DOHH2 (cell line): ENCODE results near the gene DCANP1.
A peak's percentile ranks its signal among the peaks of the same experiment; 100 is the strongest.

Experiments
- H3F3A ChIP-seq: fragments of 200-600 bp; sonication (generic), shearing (Covaris generic); 2 replicates; pipeline ENCODE4 v1.6.0; 2016; ENCODE audit warnings: antibody characterized with exemption, mild to moderate bottlenecking; ENCODE audit not compliant: control insufficient read depth, insufficient read depth
- H3K27ac ChIP-seq: fragments of 200-600 bp; sonication (generic); 2 replicates; pipeline ENCODE4 v1.5.1; 2014; ENCODE audit warnings: low read depth, mild to moderate bottlenecking, low read length, moderate library complexity
- H3K27me3 ChIP-seq: fragments of 200-600 bp; sonication (generic); 2 replicates; pipeline ENCODE4 v1.6.1; 2014; ENCODE audit warnings: mild to moderate bottlenecking, low read length, mixed read lengths; ENCODE audit not compliant: control insufficient read depth
- H3K36me3 ChIP-seq: fragments of 200-600 bp; sonication (generic); 2 replicates; pipeline ENCODE4 v1.6.1; 2014; ENCODE audit warnings: mild to moderate bottlenecking, low read length, moderate library complexity, mixed read lengths; ENCODE audit not compliant: control insufficient read depth
- H3K4me1 ChIP-seq: fragments of 200-600 bp; sonication (generic); 2 replicates; pipeline ENCODE4 v1.6.1; 2014; ENCODE audit warnings: mild to moderate bottlenecking, low read length, mixed read lengths; ENCODE audit not compliant: control insufficient read depth
- H3K4me2 ChIP-seq: fragments of 200-600 bp; sonication (generic); 2 replicates; pipeline ENCODE4 v1.6.0; 2014; ENCODE audit warnings: mild to moderate bottlenecking, low read length, moderate library complexity
- H3K4me3 ChIP-seq: fragments of 200-600 bp; sonication (generic); 2 replicates; pipeline ENCODE4 v1.5.1; 2014; ENCODE audit warnings: mild to moderate bottlenecking, low read length, mixed read lengths
- H3K79me2 ChIP-seq: fragments of 200-600 bp; sonication (generic); 2 replicates; pipeline ENCODE4 v1.6.1; 2014; ENCODE audit warnings: mild to moderate bottlenecking, low read length, mixed read lengths; ENCODE audit not compliant: control insufficient read depth
- H3K9me2 ChIP-seq: fragments of 200-600 bp; sonication (generic); replicated peaks from 2 replicates; pipeline ENCODE4 v1.6.1; 2014; ENCODE audit warnings: mild to moderate bottlenecking, low read length, mixed read lengths; ENCODE audit not compliant: control insufficient read depth
- H3K9me3 ChIP-seq: fragments of 200-600 bp; sonication (generic); 2 replicates; pipeline ENCODE4 v1.6.1; 2014; ENCODE audit warnings: antibody characterized with exemption, low read length, mixed read lengths; ENCODE audit not compliant: control insufficient read depth, insufficient read depth
- H4K20me1 ChIP-seq: fragments of 200-600 bp; sonication (generic); 2 replicates; pipeline ENCODE4 v1.6.0; 2014; ENCODE audit warnings: low read depth, mild to moderate bottlenecking, antibody characterized with exemption, low read length, moderate library complexity; ENCODE audit not compliant: control insufficient read depth, insufficient read depth
- CTCF ChIP-seq: fragments of 200-600 bp; sonication (generic); IDR thresholded peaks from one replicate; pipeline ENCODE4 v1.5.1; 2014; ENCODE audit warnings: antibody characterized with exemption, mild to moderate bottlenecking, low read depth, low read length; ENCODE audit not compliant: poor library complexity, severe bottlenecking
- EZH2phosphoT487 ChIP-seq: fragments of 200-600 bp; sonication (generic); IDR thresholded peaks from 2 replicates; pipeline ENCODE4 v1.6.1; 2017; ENCODE audit warnings: borderline replicate concordance, mild to moderate bottlenecking, antibody characterized with exemption, low read length, moderate library complexity, mixed read lengths

The DCANP1 gene

GRCh38 chr5:135395866-135396265 is 51.3 kb downstream of the DCANP1 start:
- peaks cover 62% of the 10 kb centered on the region for H3K4me1 ChIP-seq
- H3K36me3 ChIP-seq = peaks cover 75% of the 10 kb centered on the region
- no peaks in the 10 kb centered on the region for H3K9me3 ChIP-seq
- no peak overlapping the region for H3K4me3 ChIP-seq
- H3K79me2 ChIP-seq = peaks cover 92% of the 10 kb centered on the region
- H4K20me1 ChIP-seq = peaks cover 54% of the 10 kb centered on the region
- TF ChIP-seq CTCF = no peak
- no peak for TF ChIP-seq EZH2phosphoT487
- no peaks in the 10 kb centered on the region for H3F3A ChIP-seq
- no peaks in the 10 kb centered on the region for H3K9me2 ChIP-seq
- H3K27me3 ChIP-seq = no peaks in the 10 kb centered on the region
- H3K4me2 ChIP-seq = peak overlapping the region; percentile 94
- no peak overlapping the region for H3K27ac ChIP-seq

- Histone ChIP-seq H3K27ac (no peak overlapping the region), H3K79me2 (peaks cover 96% of the 10 kb centered on the region), H3K36me3 (peaks cover 79% of the 10 kb centered on the region), H3K4me3 (no peak overlapping the region), H3K4me2 (peak overlapping the region; percentile 94), H3K27me3 (no peaks in the 10 kb centered on the region), H4K20me1 (peaks cover 58% of the 10 kb centered on the region), H3K9me3 (no peaks in the 10 kb centered on the region), H3K9me2 (no peaks in the 10 kb centered on the region), H3K4me1 (peaks cover 61% of the 10 kb centered on the region), H3F3A (no peaks in the 10 kb centered on the region)
- TF ChIP-seq CTCF = no peak
Observed at GRCh38 chr5:135395451-135395850, 51.7 kb downstream of the DCANP1 start.
